ENCODE data around the gene LYPD6B. TPM values are rescaled to one million over a fixed set of nuclear protein-coding genes. Genes with fewer than 3 reads are reported as not detected.

Gene LYPD6B
- total and polyA plus RNA-seq, 8 donors = 0.79 to 35.8 (median 24.6) TPM

DNA sequence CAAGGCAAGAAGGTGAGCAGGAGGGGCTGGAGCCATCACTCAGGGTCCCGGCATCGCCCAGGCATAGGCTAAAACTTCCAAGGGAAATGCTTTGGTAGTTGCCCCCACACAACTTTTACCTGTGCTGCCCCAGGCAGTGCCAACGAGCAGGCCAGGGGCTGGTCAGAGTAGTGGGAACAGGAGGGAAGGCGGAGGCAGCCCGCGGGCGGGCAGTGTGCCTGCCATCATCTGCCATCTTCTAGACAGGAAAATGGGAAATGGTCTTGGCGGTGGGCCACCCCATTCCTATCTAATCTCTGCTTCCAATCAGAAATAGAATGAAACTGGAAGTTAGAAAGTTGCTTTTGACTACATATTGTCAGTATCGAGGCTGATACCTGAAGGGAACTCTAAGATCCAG lies 26.0 kb upstream of the LYPD6B start:
- intact Hi-C loops (cut with DNase I) = loop anchor here in 1 of 2 donors (10.0 kb wide), 1 partner anchor 302 kb away; no protein-coding TSS in a partner anchor
- no peak overlapping the region for H3K27ac ChIP-seq
- H3K9me3 ChIP-seq = no peaks in the 10 kb centered on the region
- DNase-seq (no peak), ATAC-seq (no peak)
- no peaks in the 10 kb centered on the region for H3K4me1 ChIP-seq
- no peak overlapping the region for H3K4me3 ChIP-seq
- no peaks in the 10 kb centered on the region for H3K27me3 ChIP-seq
- no peak for TF ChIP-seq CTCF (IDR thresholded peaks at IDR 0.05)
- no peaks in the 10 kb centered on the region for H3K36me3 ChIP-seq

DNA sequence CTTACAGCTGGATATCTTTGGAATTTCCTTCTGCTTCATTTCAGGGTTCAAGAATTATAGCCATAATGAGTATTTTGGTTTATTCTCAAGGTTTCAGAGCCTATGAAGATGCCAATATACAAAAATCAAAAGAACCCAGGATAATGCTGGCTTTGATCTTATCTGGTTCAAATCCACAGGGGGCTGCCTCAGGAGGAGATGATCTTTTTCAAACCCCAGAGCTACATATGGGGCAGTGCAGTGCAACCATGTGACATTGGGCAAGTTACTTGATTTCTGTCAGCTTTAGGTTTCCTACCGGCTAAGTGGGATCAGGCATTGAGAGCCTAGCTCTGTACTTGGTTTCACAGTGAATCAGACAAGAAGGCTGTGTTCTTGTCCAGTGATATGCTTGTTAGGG lies 23.0 kb upstream of the LYPD6B start:
- no peak overlapping the region for H3K27ac ChIP-seq
- no peak for ATAC-seq
- intact Hi-C loops (cut with DNase I) = loop anchor here in 1 of 2 donors (5.0 to 10.0 kb wide), 2 partner anchors 299 to 547 kb away; no protein-coding TSS in a partner anchor

GRCh38 chr2:149015926-149016563 lies 22.5 kb upstream of the LYPD6B start:
- Histone ChIP-seq H3K27ac (no peak overlapping the region), H3K27me3 (no peaks in the 10 kb centered on the region), H3K9me3 (no peaks in the 10 kb centered on the region), H3K4me1 (peaks cover 6 to 21% of the 10 kb centered on the region in 2 donors), H3K36me3 (no peaks in the 10 kb centered on the region), H3K4me3 (no peak overlapping the region)
- DNase-seq (no peak), ATAC-seq (no peak)
- intact Hi-C loops (cut with DNase I) = loop anchor here in 1 of 2 donors (5.0 to 10.0 kb wide), 2 partner anchors 299 to 546 kb away; no protein-coding TSS in a partner anchor
- no peak for TF ChIP-seq CTCF (IDR thresholded peaks at IDR 0.05)

More for the DNA sequence above, 23.0 kb upstream of the LYPD6B start:
- no peak overlapping the region for H3K4me3 ChIP-seq
- TF ChIP-seq CTCF (IDR thresholded peaks at IDR 0.05) = no peak
- no peaks in the 10 kb centered on the region for H3K36me3 ChIP-seq
- no peak for DNase-seq
- H3K9me3 ChIP-seq = no peaks in the 10 kb centered on the region
- peaks cover 6 to 17% of the 10 kb centered on the region in 2 donors for H3K4me1 ChIP-seq
- H3K27me3 ChIP-seq = no peaks in the 10 kb centered on the region

DNA sequence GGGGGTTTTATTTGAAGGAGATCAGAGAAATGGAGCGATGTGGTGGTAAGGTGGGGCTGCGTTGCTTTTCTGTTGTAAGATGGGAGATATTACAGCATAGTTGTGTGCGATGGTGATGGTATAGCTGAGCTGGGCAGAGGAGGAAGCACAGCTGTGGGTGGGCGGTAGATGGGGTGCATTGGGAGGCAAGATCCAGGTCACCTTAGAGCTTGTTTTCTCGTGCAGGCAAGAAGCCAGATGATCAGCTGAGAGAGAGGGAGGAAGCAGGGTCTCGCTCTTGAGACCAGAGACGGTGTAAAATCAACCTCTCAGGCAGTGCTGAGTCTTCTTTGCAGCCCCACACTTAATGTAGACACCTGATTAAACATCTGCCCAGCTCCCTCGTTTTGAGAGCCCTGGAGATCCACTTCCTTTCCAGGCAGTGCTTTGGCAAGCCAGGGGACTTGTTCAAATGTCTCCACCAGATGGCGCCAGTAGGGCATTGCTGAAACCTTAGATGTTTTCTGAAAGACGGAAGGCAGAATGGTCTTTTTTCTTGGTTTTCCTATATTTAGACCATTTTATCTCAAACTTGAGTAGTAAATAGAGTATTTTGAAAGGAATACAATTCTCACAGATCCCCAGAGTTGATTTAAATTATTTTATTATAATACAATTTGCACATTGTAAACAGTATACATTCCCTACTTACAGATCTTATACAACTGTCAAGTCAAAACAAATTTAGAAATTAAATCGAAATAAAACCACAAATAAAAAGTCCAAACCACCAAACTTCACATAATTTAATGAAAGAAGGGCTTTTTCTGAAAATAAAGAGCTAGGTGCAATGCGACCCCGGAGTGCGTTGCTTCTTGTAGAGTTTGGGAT lies 21.1 kb upstream of the LYPD6B start:
- no peaks in the 10 kb centered on the region for H3K27me3 ChIP-seq
- peaks cover 6 to 21% of the 10 kb centered on the region in 2 donors for H3K4me1 ChIP-seq
- DNase-seq = peak in 3 of 4 donors; percentile 75 to 89 (median 80)
- intact Hi-C loops (cut with DNase I) = loop anchor here in 1 of 2 donors (5.0 to 10.0 kb wide), 2 partner anchors 297 to 545 kb away; no protein-coding TSS in a partner anchor
- no peak overlapping the region for H3K4me3 ChIP-seq
- TF ChIP-seq CTCF (IDR thresholded peaks at IDR 0.05) = peak; percentile 80 to 90
- no peaks in the 10 kb centered on the region for H3K9me3 ChIP-seq
- no peak overlapping the region for H3K27ac ChIP-seq
- peak; percentile 80 for ATAC-seq
- H3K36me3 ChIP-seq = no peaks in the 10 kb centered on the region

- Histone ChIP-seq H3K4me1 (peaks cover 6 to 21% of the 10 kb centered on the region in 2 donors), H3K4me3 (no peak overlapping the region), H3K36me3 (no peaks in the 10 kb centered on the region), H3K9me3 (no peaks in the 10 kb centered on the region), H3K27ac (no peak overlapping the region), H3K27me3 (no peaks in the 10 kb centered on the region)
- TF ChIP-seq CTCF (IDR thresholded peaks at IDR 0.05) = no peak
- ATAC-seq (no peak), DNase-seq (no peak)
- intact Hi-C loops (cut with DNase I) = loop anchor here in 1 of 2 donors (5.0 to 10.0 kb wide), 2 partner anchors 296 to 543 kb away; no protein-coding TSS in a partner anchor
These were observed 19.5 kb upstream of the LYPD6B start for GRCh38 chr2:149018981-149019380.

All from left lung (tissue), 10 donors.